GM21576 (cell line): Measurements from ENCODE around the gene VWA5B1.

ENCODE experiments used
- ATAC-seq: cut with Tn5 transposase; IDR thresholded peaks from one replicate; pipeline ENCODE4 v1.9.1; 2021; ENCODE audit warnings: mild to moderate bottlenecking, moderate library complexity; ENCODE audit not compliant: unreplicated experiment

The VWA5B1 gene

GRCh38 chr1:20320704-20321103, 30.0 kb downstream of the VWA5B1 start:
- no peak for ATAC-seq

- ATAC-seq, result peak; percentile 11
Measured at GRCh38 chr1:20321573-20321972, 30.9 kb downstream of the VWA5B1 start.

- peak; percentile 81 for ATAC-seq
Measured at GRCh38 chr1:20322081-20322824, 31.6 kb downstream of the VWA5B1 start.

- no peak for ATAC-seq
Measured at GRCh38 chr1:20322825-20323612, 32.3 kb downstream of the VWA5B1 start.

GRCh38 chr1:20323613-20323920, 32.9 kb downstream of the VWA5B1 start:
- ATAC-seq, result no peak

DNA sequence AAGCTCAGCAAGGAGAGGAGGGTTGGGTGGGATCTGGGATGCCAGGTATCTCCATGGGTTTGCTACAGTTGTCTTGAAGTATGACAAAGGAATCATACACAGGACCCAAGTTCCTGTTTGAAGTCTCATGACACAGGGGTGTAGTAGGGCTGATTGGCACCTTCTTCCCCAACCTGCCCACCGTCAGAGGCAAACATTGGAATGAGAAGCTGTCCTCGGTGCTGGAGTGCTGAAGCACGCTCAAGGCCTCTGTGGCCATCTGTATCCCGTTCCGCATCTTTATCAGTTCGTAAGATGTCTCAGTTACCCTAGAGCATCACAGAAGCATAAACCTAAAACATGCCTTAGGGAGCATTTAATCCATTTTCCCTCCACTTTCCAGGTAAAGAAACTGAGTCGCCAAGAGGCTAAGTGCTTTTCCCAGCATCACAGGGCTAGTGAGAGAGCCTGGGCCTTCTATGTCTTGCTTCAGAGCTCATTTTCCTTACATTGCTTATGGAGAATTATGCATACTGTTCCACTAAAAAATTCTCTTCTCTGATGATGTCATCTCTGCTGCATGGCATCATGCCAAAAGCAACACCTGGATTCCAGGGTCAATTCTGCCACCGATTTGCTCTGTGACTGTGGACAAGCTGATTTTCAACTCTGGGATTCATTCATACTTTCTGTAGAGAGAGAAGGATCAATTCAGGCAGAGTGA, 34.2 kb downstream of the VWA5B1 start:
- no peak for ATAC-seq

DNA sequence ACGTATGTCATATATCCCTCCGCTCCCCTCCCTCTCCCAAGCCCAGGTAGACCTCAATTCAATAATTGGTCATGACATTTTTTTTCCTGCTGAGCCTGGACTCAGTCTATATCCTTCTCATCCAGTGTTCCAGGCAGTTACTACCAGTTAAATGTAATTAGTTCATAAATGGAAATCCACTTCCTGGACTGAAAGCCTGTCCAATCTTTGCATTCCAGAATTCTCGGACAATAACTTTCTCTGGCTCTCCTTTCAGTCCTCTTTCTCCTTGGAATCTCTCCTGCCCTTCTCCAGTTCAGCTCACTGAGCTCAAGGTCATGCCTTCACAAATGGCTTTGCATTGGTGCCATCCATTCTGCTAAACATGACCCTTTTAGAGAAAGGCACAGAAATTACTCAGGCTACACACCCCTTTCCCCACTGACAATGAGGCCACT, 34.8 kb downstream of the VWA5B1 start:
- ATAC-seq, result no peak

DNA sequence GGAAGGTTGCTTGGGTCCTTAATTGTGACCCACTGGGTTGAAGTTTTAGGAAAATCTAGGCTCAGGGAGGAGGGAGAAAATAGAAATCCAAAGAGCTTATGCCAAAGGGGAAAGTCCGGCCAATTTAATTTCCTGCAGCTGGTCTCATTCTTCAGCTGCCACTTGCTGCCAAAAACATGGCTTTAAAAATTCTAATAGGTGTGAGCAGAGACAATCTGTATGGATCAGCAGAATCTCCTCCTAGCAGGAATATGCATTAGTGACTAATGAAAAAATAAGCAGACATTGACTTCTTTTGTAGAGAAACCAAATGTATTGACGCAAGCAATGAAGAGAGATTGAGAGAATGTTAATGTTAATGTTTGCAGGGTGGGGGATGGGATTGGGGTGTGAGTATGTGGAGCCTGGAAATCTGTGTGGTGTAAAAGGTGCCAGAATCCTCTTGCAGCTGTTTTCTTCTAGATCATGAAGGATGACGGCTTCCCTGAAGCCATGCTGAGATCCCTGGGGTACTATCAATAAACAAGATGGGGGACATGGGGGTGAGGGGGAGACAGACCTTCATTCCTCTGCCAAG, 35.3 kb downstream of the VWA5B1 start:
- ATAC-seq, result no peak

- no peak for ATAC-seq
Measured at GRCh38 chr1:20327467-20327866, 36.8 kb downstream of the VWA5B1 start.

DNA sequence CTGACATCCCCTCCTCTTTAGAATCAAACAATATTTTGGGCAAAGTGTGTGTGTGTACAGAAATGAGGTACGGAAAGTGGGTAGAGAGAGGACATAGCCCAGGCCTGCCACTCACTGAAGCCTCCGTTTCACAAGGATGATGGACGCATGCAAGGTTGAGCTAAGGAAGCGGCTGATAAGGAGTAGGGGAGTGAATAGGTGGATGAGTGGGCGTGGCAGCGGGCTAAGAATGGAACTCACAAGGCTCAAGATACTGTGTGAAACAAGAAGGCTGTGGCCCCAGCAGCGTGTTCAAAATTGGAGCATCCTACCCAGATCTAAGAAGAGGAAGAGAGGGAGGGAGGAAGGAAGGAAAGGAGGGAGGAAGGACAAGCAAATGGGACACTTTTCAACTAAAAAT, 37.5 kb downstream of the VWA5B1 start:
- ATAC-seq, result no peak

DNA sequence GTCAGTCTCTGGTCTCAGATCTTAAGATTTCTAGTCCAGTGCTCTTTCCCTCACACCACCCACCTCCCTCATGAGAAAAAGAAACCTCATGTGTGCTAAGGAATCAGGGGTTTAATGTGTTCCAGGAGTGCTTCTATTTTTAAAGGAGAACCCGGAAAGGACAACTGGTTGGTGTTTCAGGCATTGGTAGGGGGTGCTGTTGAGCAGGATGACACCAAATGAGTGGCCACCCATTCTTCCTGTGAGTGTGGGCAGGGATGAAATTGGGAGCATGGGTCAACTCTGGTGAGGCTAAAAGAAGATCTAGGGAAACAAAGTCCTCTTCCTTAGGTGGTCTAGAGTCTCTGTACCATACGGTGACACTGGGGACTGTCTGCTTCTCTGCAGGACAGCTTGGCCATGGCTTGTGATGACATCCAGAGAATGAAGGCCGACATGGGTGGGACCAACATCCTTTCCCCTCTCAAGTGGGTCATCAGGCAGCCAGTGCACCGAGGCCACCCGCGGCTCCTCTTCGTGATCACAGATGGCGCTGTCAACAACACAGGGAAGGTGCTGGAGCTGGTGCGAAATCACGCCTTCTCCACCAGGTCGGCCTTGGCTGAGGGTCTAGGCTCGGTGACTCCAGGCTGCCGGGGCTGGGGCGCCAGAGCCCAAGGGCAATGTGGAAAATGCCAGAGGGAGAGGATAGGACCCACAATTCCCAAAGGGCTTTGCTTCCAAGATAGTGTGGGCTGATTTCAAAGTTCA, 39.3 kb downstream of the VWA5B1 start:
- no peak for ATAC-seq

DNA sequence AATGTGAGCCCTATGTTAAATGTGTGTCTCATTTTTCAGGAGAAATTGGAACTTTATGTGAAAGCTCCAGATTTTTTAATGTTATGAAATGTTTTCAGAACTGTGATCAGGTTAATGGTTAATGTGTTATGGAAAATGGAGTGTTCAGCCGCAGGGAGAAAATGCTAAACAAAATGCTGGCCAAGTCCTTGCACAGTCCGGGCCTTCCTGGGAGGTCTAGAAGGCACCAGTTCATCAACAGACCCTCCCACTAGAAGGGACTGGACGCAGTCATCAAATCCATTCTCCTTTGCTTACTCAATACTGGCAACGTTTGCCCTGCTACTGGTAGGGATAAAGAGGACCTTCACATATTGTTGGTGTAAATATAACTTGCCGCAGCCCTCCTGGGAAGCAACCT, 43.4 kb downstream of the VWA5B1 start:
- ATAC-seq, result no peak

GRCh38 chr1:20336105-20336605, 45.5 kb downstream of the VWA5B1 start:
- no peak for ATAC-seq

DNA sequence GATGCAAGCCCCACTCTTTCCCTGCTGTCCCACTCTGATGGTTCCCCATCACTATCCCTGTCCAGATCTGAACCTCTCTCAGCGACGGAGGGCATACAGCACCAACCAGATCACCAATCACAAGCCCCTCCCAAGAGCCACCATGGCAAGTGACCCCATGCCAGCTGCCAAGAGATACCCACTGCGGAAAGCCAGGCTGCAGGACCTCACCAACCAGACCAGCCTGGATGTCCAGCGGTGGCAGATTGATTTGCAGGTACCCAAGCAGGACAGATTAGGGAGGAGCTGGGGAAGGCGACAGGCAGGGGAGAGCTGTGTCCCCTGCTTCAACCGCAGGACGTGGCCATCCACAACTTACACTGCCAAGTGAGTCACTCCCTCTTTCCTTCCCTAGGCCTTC, 46.9 kb downstream of the VWA5B1 start:
- no peak for ATAC-seq

GRCh38 chr1:20339811-20340457, 49.3 kb downstream of the VWA5B1 start:
- ATAC-seq, result no peak

- no peak for ATAC-seq
Measured at GRCh38 chr1:20342294-20343148, 51.8 kb downstream of the VWA5B1 start.

- ATAC-seq, result no peak
Measured at GRCh38 chr1:20343149-20343937, 52.7 kb downstream of the VWA5B1 start.

DNA sequence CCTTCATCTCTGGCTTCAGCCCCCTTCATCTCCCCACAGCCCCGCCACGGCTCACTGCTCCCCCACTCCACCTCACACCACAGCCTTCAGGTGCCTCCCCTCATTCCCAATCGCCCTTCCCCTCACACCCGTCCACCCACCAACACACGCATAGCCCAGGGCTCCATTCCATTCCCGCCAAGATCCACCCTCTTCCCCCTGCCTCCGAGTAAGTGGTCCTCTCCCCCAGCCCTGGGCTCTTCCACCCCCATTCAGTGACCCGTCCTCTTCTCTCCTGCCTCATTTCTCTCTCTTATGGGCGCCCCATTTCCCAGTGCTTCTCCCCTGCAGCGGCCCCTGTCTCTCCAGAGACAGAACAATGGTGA, 53.2 kb downstream of the VWA5B1 start:
- no peak for ATAC-seq
